Prostate gland (tissue), 2 donors: ENCODE results near the gene AVPI1. TPM values are rescaled to one million over a fixed set of nuclear protein-coding genes. Genes with fewer than 3 reads are reported as not detected.
"Not testable (repeated sequence)": the region's sequence is repeated elsewhere in the genome, so short reads cannot be mapped to it uniquely, and the experiment has no call there.

ENCODE experiments used
- DNase-seq: peaks from one replicate; pipeline ENCODE4 v3.0.0-alpha.2; 2019; ENCODE audit warnings: low spot score
- H3K27ac ChIP-seq, 2 donors: fragments of 200-600 bp; sonication (generic); 2 replicates each; pipeline ENCODE4 v1.5.1; 2017 to 2019
- H3K27me3 ChIP-seq: fragments of 200-600 bp; sonication (generic); replicated peaks from 2 replicates; pipeline ENCODE4 v1.5.1; 2019; ENCODE audit not compliant: insufficient read depth
- H3K36me3 ChIP-seq, 2 donors: fragments of 200-600 bp; sonication (generic); 1 replicate in 1 of 2; 2 replicates in 1 of 2; pipeline versions ENCODE4 v1.5.1 to v1.8.1; 2017 to 2019
- H3K4me1 ChIP-seq: fragments of 200-600 bp; sonication (generic); replicated peaks from 2 replicates; pipeline ENCODE4 v1.5.1; 2019
- H3K4me3 ChIP-seq, 2 donors: fragments of 200-600 bp; sonication (generic); 2 replicates each; pipeline ENCODE4 v1.5.1; 2017 to 2019
- H3K9me3 ChIP-seq: fragments of 200-600 bp; sonication (generic); 2 replicates; pipeline ENCODE4 v1.5.1; 2017
- POLR2A ChIP-seq: fragments of 450-650 bp; IDR thresholded peaks from one replicate; pipeline ENCODE4 v1.6.1; 2016; ENCODE audit warnings: antibody characterized with exemption, mild to moderate bottlenecking
- POLR2AphosphoS5 ChIP-seq: sonication (generic); formaldehyde crosslinking; IDR thresholded peaks from one replicate; pipeline ENCODE4 v1.6.1; 2017; ENCODE audit warnings: antibody characterized with exemption
- WGBS: methylation state at CpG from one replicate; pipeline ENCODE4 v1.1.5; 2018; 5-methylcytosine and 5-hydroxymethylcytosine counted together
- intact Hi-C: fragments of 100-400 bp; cut with DNase I; formaldehyde crosslinking; loops from one replicate; pipeline ENCODE4 v1.14.2; 2022
- total RNA-seq, 2 donors: library from RNA; depleted of rRNA; stranded (reverse); fragments of >200 nt; gene quantifications; one replicate each; pipeline ENCODE4 v1.1.0, GENCODE V29; 2016
- TF ChIP-seq, protein P1 (sequence below), 4 experiments: fragments of 200-600 bp in 2 of 4; fragments of 450-650 bp in 2 of 4; sonication (generic) in 2 of 4; IDR thresholded peaks; 1 replicate in 3 of 4; 2 replicates in 1 of 4; pipeline ENCODE4 v1.5.1; 2016 to 2019; ENCODE audit warnings: antibody characterized with exemption in 4 of 4, mild to moderate bottlenecking in 2 of 4, moderate library complexity in 2 of 4

Gene AVPI1
- total RNA-seq, 2 donors from 2014 or later: 17.0 to 28.6 TPM

DNA sequence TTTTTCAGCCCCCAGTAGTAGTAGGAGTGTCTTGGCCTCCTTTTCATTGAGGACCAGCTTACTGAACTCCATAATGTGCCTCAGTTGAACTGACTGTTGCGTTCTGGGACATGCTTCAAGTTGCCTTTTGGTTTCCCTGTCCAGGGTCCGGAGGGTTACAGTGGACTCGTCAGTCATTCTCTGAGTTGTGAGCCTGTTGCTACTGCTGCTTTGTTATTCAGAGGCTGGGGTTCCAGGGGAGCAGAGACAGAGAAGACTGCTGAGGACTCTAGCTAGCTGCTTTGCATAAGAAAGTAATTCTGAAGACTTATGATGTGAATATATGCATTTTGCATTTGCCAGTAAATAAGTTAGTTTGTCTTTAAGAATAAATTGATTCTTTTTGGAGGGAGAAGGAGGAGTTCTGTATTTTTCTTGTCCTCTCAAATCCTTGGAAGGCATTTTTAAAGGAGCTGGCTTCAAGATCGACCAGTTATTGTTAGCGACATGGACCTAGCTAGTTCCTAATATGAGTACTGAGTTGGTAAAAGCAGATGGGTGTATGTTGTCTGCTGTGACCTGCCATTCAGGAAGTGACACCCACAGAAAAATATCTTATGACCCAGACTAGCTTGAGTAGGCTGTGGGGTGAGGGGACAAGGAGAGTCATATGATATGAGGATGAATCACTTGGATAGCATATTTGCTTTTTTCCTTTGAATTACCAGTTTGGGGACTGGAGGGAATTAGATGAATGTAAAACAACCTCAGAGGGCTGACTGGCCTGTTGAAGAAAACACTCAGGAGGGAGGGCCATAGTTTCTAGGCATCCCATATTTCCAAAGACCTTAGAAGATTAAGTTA lies 38.3 kb downstream of the AVPI1 start:
- WGBS: 79% methylated on average over 5 of the region's 5 CpGs
- H3K9me3 ChIP-seq: no peaks in the 10 kb centered on the region
- H3K4me1 ChIP-seq: no peaks in the 10 kb centered on the region
- intact Hi-C loops: no loop called here
- no peaks in the 10 kb centered on the region for H3K27me3 ChIP-seq
- no peak for TF ChIP-seq POLR2A
- no peak for DNase-seq
- no peaks in the 10 kb centered on the region for H3K36me3 ChIP-seq
- no peak overlapping the region for H3K4me3 ChIP-seq
- H3K27ac ChIP-seq: no peak overlapping the region

DNA sequence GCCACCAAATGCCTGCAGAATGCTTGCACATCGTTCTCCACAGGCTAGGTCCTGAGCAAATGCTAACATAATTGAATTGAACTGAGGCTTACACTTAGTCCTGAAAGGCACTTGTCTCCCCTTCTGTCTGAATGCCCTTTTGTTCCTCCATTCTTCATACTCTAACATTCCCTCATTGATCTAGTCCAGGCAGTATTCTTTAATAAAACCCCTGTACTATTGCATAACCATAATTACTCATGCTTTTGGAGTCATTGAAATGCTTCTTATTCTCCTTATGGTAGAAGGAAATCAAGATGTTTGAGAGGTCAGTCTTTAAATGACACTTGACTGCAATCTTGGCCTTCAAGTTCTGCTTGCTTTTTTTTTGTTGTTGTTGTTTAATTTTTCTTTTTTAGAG lies 39.5 kb downstream of the AVPI1 start:
- H3K9me3 ChIP-seq: no peaks in the 10 kb centered on the region
- H3K27me3 ChIP-seq: no peaks in the 10 kb centered on the region
- no peaks in the 10 kb centered on the region for H3K36me3 ChIP-seq
- H3K4me1 ChIP-seq: no peaks in the 10 kb centered on the region
- WGBS: 96% methylated on average over 1 of the region's 1 CpG
- intact Hi-C loops: no loop called here
- no peak for DNase-seq
- no peak overlapping the region for H3K27ac ChIP-seq
- H3K4me3 ChIP-seq: no peak overlapping the region
- no peak for TF ChIP-seq POLR2A
- no peak for TF ChIP-seq POLR2AphosphoS5
- TF ChIP-seq, protein P1, sequence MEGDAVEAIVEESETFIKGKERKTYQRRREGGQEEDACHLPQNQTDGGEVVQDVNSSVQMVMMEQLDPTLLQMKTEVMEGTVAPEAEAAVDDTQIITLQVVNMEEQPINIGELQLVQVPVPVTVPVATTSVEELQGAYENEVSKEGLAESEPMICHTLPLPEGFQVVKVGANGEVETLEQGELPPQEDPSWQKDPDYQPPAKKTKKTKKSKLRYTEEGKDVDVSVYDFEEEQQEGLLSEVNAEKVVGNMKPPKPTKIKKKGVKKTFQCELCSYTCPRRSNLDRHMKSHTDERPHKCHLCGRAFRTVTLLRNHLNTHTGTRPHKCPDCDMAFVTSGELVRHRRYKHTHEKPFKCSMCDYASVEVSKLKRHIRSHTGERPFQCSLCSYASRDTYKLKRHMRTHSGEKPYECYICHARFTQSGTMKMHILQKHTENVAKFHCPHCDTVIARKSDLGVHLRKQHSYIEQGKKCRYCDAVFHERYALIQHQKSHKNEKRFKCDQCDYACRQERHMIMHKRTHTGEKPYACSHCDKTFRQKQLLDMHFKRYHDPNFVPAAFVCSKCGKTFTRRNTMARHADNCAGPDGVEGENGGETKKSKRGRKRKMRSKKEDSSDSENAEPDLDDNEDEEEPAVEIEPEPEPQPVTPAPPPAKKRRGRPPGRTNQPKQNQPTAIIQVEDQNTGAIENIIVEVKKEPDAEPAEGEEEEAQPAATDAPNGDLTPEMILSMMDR (IDR thresholded peaks at IDR 0.05): no peak

DNA sequence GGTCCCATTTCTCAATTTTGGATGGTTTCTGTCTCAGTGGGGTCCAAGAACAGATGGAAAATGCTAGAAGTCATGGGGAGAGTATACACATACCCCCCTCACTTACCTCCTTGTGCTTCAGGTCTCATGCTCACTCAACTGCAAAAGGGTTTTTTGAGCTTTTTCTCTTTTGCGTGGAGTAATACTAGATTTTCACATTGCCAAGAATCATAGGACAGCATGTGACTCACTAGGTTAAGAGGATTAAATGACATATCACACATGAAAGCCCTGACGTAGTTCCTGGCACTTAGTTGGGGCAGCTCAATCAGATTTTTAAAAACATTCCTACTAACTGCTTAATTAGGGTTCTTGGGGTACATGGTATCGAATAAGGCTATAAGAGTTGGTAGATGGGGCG lies 42.1 kb downstream of the AVPI1 start:
- intact Hi-C loops: loop anchor here (5.0 kb wide), 1 partner anchor 42 kb away; the partner anchor contains the start of gene AVPI1
- Histone ChIP-seq H3K27ac (no peak overlapping the region), H3K4me1 (no peaks in the 10 kb centered on the region), H3K27me3 (no peaks in the 10 kb centered on the region), H3K36me3 (no peaks in the 10 kb centered on the region), H3K9me3 (no peaks in the 10 kb centered on the region), H3K4me3 (no peak overlapping the region)
- 96% methylated on average over 4 of the region's 4 CpGs for whole genome bisulfite sequencing
- TF ChIP-seq POLR2A: no peak
- TF ChIP-seq POLR2AphosphoS5: no peak
- TF ChIP-seq, protein P1 (IDR thresholded peaks at IDR 0.05): no peak
- no peak for DNase-seq

DNA sequence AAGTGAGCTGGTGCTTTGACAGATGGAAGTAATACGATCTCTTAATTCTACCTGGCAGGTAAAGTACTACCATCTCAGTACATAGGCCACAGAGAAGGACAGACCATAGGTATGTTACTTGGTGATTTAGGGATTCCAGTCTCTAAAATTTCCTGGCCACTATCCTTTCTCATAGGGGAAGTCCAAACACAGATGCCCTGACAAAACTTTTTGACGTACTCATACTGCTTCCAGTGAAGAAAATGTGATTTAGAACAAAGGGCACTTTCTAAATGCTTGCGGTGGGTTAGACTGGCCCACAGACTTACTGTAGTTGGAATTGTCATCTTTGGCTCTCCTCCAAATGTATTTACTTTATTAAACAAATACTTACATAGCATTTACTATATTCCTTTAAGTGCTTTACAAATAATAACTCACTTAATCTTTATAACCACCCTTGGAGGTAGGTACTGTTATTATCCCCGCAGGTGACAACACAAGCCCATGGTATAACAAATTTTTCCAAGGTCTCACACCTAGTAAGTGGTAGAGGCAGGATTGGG lies 43.5 kb downstream of the AVPI1 start:
- no peaks in the 10 kb centered on the region for H3K4me1 ChIP-seq
- no peak overlapping the region for H3K27ac ChIP-seq
- no peak for DNase-seq
- no peaks in the 10 kb centered on the region for H3K27me3 ChIP-seq
- WGBS: 77% methylated on average over 4 of the region's 4 CpGs
- TF ChIP-seq POLR2AphosphoS5 (no peak), POLR2A (no peak)
- TF ChIP-seq, protein P1 (IDR thresholded peaks at IDR 0.05): no peak
- H3K36me3 ChIP-seq: no peaks in the 10 kb centered on the region
- H3K4me3 ChIP-seq: no peak overlapping the region
- intact Hi-C loops: loop anchor here (5.0 kb wide), 1 partner anchor 44 kb away; the partner anchor contains the start of gene AVPI1
- H3K9me3 ChIP-seq: no peaks in the 10 kb centered on the region

DNA sequence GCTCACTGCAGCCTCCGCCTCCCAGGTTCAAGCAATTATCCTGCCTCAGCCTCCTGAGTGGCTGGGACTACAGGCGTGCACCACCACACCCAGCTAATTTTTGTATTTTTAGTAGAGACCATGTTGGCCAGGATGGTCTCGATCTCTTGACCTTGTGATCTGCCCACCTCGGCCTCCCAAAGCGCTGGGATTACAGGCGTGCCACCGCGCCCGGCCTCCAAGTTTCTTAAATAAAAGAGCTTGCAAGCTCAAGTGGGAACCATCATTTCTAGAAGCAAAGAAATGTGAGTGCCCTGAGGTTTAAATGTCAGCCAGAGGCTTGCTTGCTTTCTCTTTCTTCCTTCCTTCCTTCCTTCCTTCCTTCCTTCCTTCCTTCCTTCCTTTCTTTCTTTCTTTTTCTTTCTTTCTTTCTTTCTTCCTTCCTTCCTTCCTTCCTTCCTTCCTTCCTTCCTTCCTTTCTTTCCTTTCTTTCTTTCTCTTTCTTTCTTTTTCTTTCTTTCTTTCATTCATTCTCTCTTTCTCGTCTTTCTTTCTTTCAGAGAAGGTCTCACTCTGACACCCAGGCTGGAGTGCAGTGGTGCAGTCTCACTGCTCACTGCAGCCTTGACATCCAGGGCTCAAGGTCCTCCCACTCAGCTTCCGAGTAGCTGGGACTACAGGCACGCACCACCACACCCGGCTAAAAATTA lies 44.4 kb downstream of the AVPI1 start:
- 95% methylated on average over 13 of the region's 13 CpGs for WGBS
- not testable (repeated sequence) for H3K27me3 ChIP-seq, H3K4me1 ChIP-seq, H3K27ac ChIP-seq, H3K4me3 ChIP-seq, H3K9me3 ChIP-seq, H3K36me3 ChIP-seq, DNase-seq
- intact Hi-C loops: loop anchor here (5.0 kb wide), 1 partner anchor 45 kb away; the partner anchor contains the start of gene AVPI1
